H1 (cell line): ENCODE measurements around the gene FLVCR1. TPM values are rescaled to one million over a fixed set of nuclear protein-coding genes. Genes with fewer than 3 reads are reported as not detected.

Experiments used
- CTCF ChIA-PET: fragments of 300-600 bp; sonication (Branson Sonifier 250); formaldehyde crosslinking; loops from one replicate; lab custom pipeline; 2021; ENCODE audit not compliant: partially characterized antibody; lab: Charles Lee
- POLR2A ChIA-PET: fragments of 300-600 bp; sonication (Branson Sonifier 250); formaldehyde crosslinking; loops from one replicate; lab custom pipeline; 2021; ENCODE audit warnings: inconsistent platforms; ENCODE audit not compliant: partially characterized antibody; lab: Charles Lee
- DNase-seq, 2 experiments: peaks; one replicate each; pipeline versions ENCODE4 v3.0.0 to v3.0.0-alpha.2; 2010 to 2022; ENCODE audit warnings: low spot score in 2 of 2, low read depth in 1 of 2, mixed read lengths in 1 of 2
- FAIRE-seq: peaks from 2 replicates; lab custom pipeline; 2011; peaks lifted over from hg19 to GRCh38; lab: Jason Lieb, UNC
- H2AFZ ChIP-seq: 2 replicates; pipeline ENCODE4 v1.8.1; 2012; ENCODE audit warnings: low read length, inconsistent platforms
- H2AK5ac ChIP-seq: 2 replicates; pipeline ENCODE4 v1.6.1; 2013; ENCODE audit warnings: low read depth, low read length
- H2BK120ac ChIP-seq: replicated peaks from 2 replicates; pipeline ENCODE3; 2013; ENCODE audit warnings: low read depth, low read length, inconsistent platforms
- H2BK12ac ChIP-seq: 2 replicates; pipeline ENCODE4 v1.6.1; 2013; ENCODE audit warnings: low read depth, low read length
- H2BK15ac ChIP-seq: 2 replicates; pipeline ENCODE4 v1.6.1; 2013; ENCODE audit warnings: low read length
- H2BK20ac ChIP-seq: 2 replicates; pipeline ENCODE4 v1.6.1; 2013; ENCODE audit warnings: low read length
- H2BK5ac ChIP-seq: 2 replicates; pipeline ENCODE4 v1.6.1; 2013; ENCODE audit warnings: low read depth, low read length
- H3K14ac ChIP-seq: 2 replicates; pipeline ENCODE4 v1.6.1; 2013; ENCODE audit warnings: inconsistent platforms; ENCODE audit not compliant: insufficient read length
- H3K18ac ChIP-seq: 2 replicates; pipeline ENCODE4 v1.6.1; 2013; ENCODE audit warnings: low read length; ENCODE audit errors: extremely low read depth
- H3K23ac ChIP-seq: 2 replicates; pipeline ENCODE4 v1.6.1; 2013; ENCODE audit warnings: inconsistent platforms; ENCODE audit not compliant: insufficient read length
- H3K23me2 ChIP-seq: 2 replicates; pipeline ENCODE4 v1.6.1; 2013; ENCODE audit warnings: low read depth, low read length
- H3K27ac ChIP-seq: 2 replicates; pipeline ENCODE4 v1.6.1; 2011; ENCODE audit warnings: low read depth, low read length, inconsistent platforms
- H3K27me3 ChIP-seq, 4 experiments: replicated peaks in 1 of 4; 1 replicate in 1 of 4; 2 replicates in 3 of 4; pipeline versions ENCODE4 v1.6.1 to v1.8.1; 2011 to 2013; ENCODE audit warnings: low read length in 3 of 4, mild to moderate bottlenecking in 3 of 4, inconsistent platforms in 2 of 4, mixed read lengths in 2 of 4, moderate library complexity in 1 of 4; ENCODE audit not compliant: control insufficient read depth in 3 of 4, insufficient read depth in 3 of 4; ENCODE audit errors: extremely low read depth in 1 of 4
- H3K36me3 ChIP-seq, 4 experiments: 2 replicates each; pipeline versions ENCODE4 v1.6.1 to v1.8.1; 2011 to 2013; ENCODE audit warnings: mild to moderate bottlenecking in 4 of 4, low read length in 3 of 4, moderate library complexity in 2 of 4, control low read depth in 1 of 4, inconsistent platforms in 1 of 4; ENCODE audit not compliant: insufficient read depth in 4 of 4, control insufficient read depth in 2 of 4
- H3K4ac ChIP-seq: replicated peaks from 2 replicates; pipeline ENCODE3; 2013; ENCODE audit warnings: low read length, low read depth, mixed read lengths, inconsistent platforms; ENCODE audit not compliant: insufficient read length
- H3K4me1 ChIP-seq, 4 experiments: replicated peaks in 1 of 4; 1 replicate in 1 of 4; 2 replicates in 3 of 4; pipeline versions ENCODE4 v1.6.1 to v1.8.1; 2011 to 2013; ENCODE audit warnings: low read length in 3 of 4, inconsistent platforms in 2 of 4, mixed read lengths in 1 of 4; ENCODE audit not compliant: insufficient read depth in 4 of 4, control insufficient read depth in 3 of 4
- H3K4me2 ChIP-seq, 2 experiments: 2 replicates each; pipeline versions ENCODE4 v1.6.1 to v1.8.1; 2011 to 2013; ENCODE audit warnings: low read depth in 2 of 2, low read length in 2 of 2, control low read depth in 1 of 2, inconsistent platforms in 1 of 2, mild to moderate bottlenecking in 1 of 2; ENCODE audit not compliant: insufficient read depth in 1 of 2
- H3K4me3 ChIP-seq, 4 experiments: fragments of 200-600, 300-600 bp in 1 of 4; sonication (generic), shearing (Covaris generic), sonication (Bioruptor Twin) in 1 of 4; 2 replicates each; pipeline versions ENCODE4 v1.5.1 to v1.8.1; 2011 to 2016; ENCODE audit warnings: low read length in 4 of 4, low read depth in 3 of 4, control low read depth in 2 of 4, inconsistent platforms in 2 of 4, mild to moderate bottlenecking in 2 of 4, mixed read lengths in 1 of 4, moderate library complexity in 1 of 4; ENCODE audit not compliant: insufficient read depth in 2 of 4; ENCODE audit errors: extremely low read depth in 1 of 4
- H3K56ac ChIP-seq: replicated peaks from 2 replicates; pipeline ENCODE3; 2013; ENCODE audit warnings: low read depth, mild to moderate bottlenecking, mixed read lengths, low read length, inconsistent platforms; ENCODE audit not compliant: insufficient read length
- H3K79me1 ChIP-seq: 2 replicates; pipeline ENCODE4 v1.6.1; 2013; ENCODE audit warnings: low read depth, low read length, control low read depth
- H3K79me2 ChIP-seq, 2 experiments: 2 replicates each; pipeline versions ENCODE4 v1.6.1 to v1.8.1; 2012 to 2013; ENCODE audit warnings: low read length in 2 of 2, mild to moderate bottlenecking in 2 of 2, inconsistent platforms in 1 of 2; ENCODE audit not compliant: insufficient read depth in 2 of 2, control insufficient read depth in 1 of 2
- H3K9ac ChIP-seq, 4 experiments: replicated peaks in 1 of 4; 1 replicate in 1 of 4; 2 replicates in 3 of 4; pipeline versions ENCODE4 v1.6.1 to v1.8.1; 2011 to 2013; ENCODE audit warnings: low read depth in 3 of 4, low read length in 3 of 4, control low read depth in 2 of 4, mild to moderate bottlenecking in 2 of 4, moderate library complexity in 2 of 4, inconsistent platforms in 1 of 4; ENCODE audit errors: extremely low read depth in 1 of 4
- H3K9me3 ChIP-seq, 2 experiments: 2 replicates each; pipeline versions ENCODE4 v1.6.1 to v1.8.1; 2012 to 2013; ENCODE audit warnings: mild to moderate bottlenecking in 2 of 2, moderate library complexity in 2 of 2, control low read depth in 1 of 2, inconsistent platforms in 1 of 2, low read depth in 1 of 2, low read length in 1 of 2, mixed read lengths in 1 of 2; ENCODE audit not compliant: insufficient read depth in 2 of 2
- H4K20me1 ChIP-seq, 2 experiments: replicated peaks in 1 of 2; 2 replicates each; pipeline versions ENCODE3 to v1.8.1; 2011 to 2013; ENCODE audit warnings: inconsistent platforms in 2 of 2, low read length in 2 of 2, mild to moderate bottlenecking in 1 of 2; ENCODE audit not compliant: insufficient read depth in 2 of 2, control insufficient read depth in 1 of 2
- H4K5ac ChIP-seq: 2 replicates; pipeline ENCODE4 v1.6.1; 2013; ENCODE audit warnings: low read length, low read depth, mixed read lengths, inconsistent platforms; ENCODE audit not compliant: insufficient read length
- H4K8ac ChIP-seq: 2 replicates; pipeline ENCODE4 v1.8.0; 2013; ENCODE audit warnings: mild to moderate bottlenecking, moderate library complexity, low read length, inconsistent platforms; ENCODE audit not compliant: insufficient read depth; ENCODE audit errors: extremely low read depth
- H4K91ac ChIP-seq: replicated peaks from 2 replicates; pipeline ENCODE3; 2013; ENCODE audit warnings: low read length, mixed read lengths, inconsistent platforms; ENCODE audit not compliant: insufficient read length
- ASH2L ChIP-seq: fragments of 200-600, 300-600 bp; sonication (generic); IDR thresholded peaks from one replicate; pipeline ENCODE4 v1.7.1; 2017; ENCODE audit warnings: low read length
- CEBPB ChIP-seq: IDR thresholded peaks from 2 replicates; pipeline ENCODE4 v1.6.1; 2012; ENCODE audit warnings: low read depth, low read length
- CTBP2 ChIP-seq: IDR thresholded peaks from 2 replicates; pipeline ENCODE4 v1.7.0; 2011; ENCODE audit warnings: borderline replicate concordance, mild to moderate bottlenecking, moderate library complexity, mixed read lengths, low read length; ENCODE audit not compliant: insufficient read depth, insufficient read length
- EGR1 ChIP-seq: IDR thresholded peaks from 2 replicates; pipeline ENCODE4 v1.6.1; 2011; ENCODE audit warnings: low read depth, low read length, borderline replicate concordance
- SIN3A ChIP-seq, 2 experiments: IDR thresholded peaks in 1 of 2; conservative IDR thresholded peaks in 1 of 2; 2 replicates each; pipeline ENCODE4 v1.6.1; 2011 to 2012; ENCODE audit warnings: low read length in 2 of 2, improper control_type of control experiment in 1 of 2, low read depth in 1 of 2, mild to moderate bottlenecking in 1 of 2
- SIRT6 ChIP-seq: IDR thresholded peaks from one replicate; pipeline ENCODE4 v1.7.1; 2012; ENCODE audit warnings: low read length, inconsistent platforms
- SP2 ChIP-seq: IDR thresholded peaks from 2 replicates; pipeline ENCODE4 v1.6.1; 2012; ENCODE audit warnings: mild to moderate bottlenecking, low read length, inconsistent platforms
- SUZ12 ChIP-seq: fragments of 200-600 bp; sonication (generic); IDR thresholded peaks from 2 replicates; pipeline ENCODE4 v1.6.1; 2012; ENCODE audit warnings: mild to moderate bottlenecking, inconsistent platforms, low read length, moderate library complexity, mixed read lengths
- TBP ChIP-seq: IDR thresholded peaks from 2 replicates; pipeline ENCODE4 v1.6.1; 2011; ENCODE audit warnings: low read depth, low read length, improper control_type of control experiment
- TEAD4 ChIP-seq: IDR thresholded peaks from 2 replicates; pipeline ENCODE4 v1.6.1; 2012; ENCODE audit warnings: low read depth, low read length, inconsistent platforms, mixed read lengths
- ZNF274 ChIP-seq: IDR thresholded peaks from 2 replicates; pipeline ENCODE4 v1.7.0; 2012; ENCODE audit warnings: low read length, borderline replicate concordance; ENCODE audit errors: extremely low read depth
- WGBS, 2 experiments: shearing (Covaris generic) in 1 of 2; methylation state at CpG; one replicate each; pipeline versions ENCODE4 v1.1.6 to v1.1.7; 2013 to 2015; ENCODE audit warnings: low lambda C conversion rate in 2 of 2, mixed read lengths in 2 of 2, inconsistent platforms in 1 of 2, low coverage in 1 of 2, missing lambda C conversion rate in 1 of 2; ENCODE audit not compliant: insufficient replicate concordance in 2 of 2, insufficient coverage in 1 of 2, insufficient read length in 1 of 2; ENCODE audit errors: extremely low coverage in 1 of 2, missing lambda C conversion rate in 1 of 2; 5-methylcytosine and 5-hydroxymethylcytosine counted together
- polyA plus RNA-seq, 7 experiments: library from polyadenylated mRNA; depleted of rRNA in 3 of 7; stranded (reverse) in 5 of 7; unstranded in 2 of 7; fragments of >200 nt in 5 of 7; fragments of 200-250 nt in 2 of 7; gene quantifications; 1 replicate in 5 of 7; 2 replicates in 1 of 7; 4 replicates in 1 of 7; pipeline versions ENCODE4 v1.2.1 to v1.2.3, GENCODE V29; 2011 to 2013; ENCODE audit warnings: missing spikeins in 2 of 7, mixed read lengths in 2 of 7
- total RNA-seq: library from RNA; stranded (reverse); fragmentation: NEBNext Ultra II Directional; extraction: Animal tissue kit (Norgen Biotek cat#: 25700); gene quantifications from 2 replicates; pipeline ENCODE4 v1.2.1, GENCODE V29; 2021
- TF ChIP-seq, protein P1 (sequence below), 3 experiments: IDR thresholded peaks; 1 replicate in 2 of 3; 2 replicates in 1 of 3; pipeline versions ENCODE4 v1.5.1 to v1.6.1; 2011; ENCODE audit warnings: low read length in 3 of 3, mild to moderate bottlenecking in 3 of 3, inconsistent platforms in 2 of 3, low read depth in 1 of 3, moderate library complexity in 1 of 3; ENCODE audit not compliant: insufficient read depth in 1 of 3; ENCODE audit errors: control extremely low read depth in 1 of 3

The FLVCR1 gene
- total and polyA plus RNA-seq, 2 of the 8 experiments (the other 6 are each of a cell fraction or from before 2014, with no cell fraction given): 31.8 to 75.7 TPM

DNA sequence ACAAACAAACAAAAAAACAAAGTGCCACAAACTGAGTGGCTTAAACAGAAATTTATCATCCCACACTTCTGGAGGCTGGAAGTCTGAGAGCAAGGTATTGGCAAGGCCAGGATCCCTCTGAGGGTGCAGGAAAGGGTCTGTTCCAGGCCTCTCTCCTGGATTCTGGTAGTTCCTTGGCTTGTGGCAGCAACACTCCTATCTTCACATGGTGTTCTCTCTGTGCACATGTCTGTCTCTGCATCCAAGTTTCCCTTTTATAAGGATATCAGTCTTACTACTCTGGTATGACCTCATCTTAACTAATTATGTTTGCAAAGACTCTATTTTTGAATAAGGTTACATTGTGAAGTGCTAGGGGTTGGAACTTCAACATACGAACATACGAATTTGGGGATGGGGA is 87.0 kb downstream of the FLVCR1 start:
- Histone ChIP-seq H4K91ac (peak overlapping the region; percentile 16), H3K4me1 (peaks cover 0 to 5% (median 1%) of the 10 kb centered on the region in 4 experiments; a peak in 1 of 7 replicates), H2BK15ac (no peak overlapping the region), H3K79me1 (no peaks in the 10 kb centered on the region), H3K9ac (no peak overlapping the region), H4K5ac (no peak overlapping the region), H3K36me3 (no peaks in the 10 kb centered on the region), H2BK12ac (no peak overlapping the region), H2BK20ac (no peak overlapping the region), H3K23ac (no peak overlapping the region), H3K4me3 (no peak overlapping the region), H3K4me2 (no peak overlapping the region), H4K8ac (no peak overlapping the region), H2AK5ac (no peak overlapping the region), H3K14ac (no peak overlapping the region), H3K4ac (no peak overlapping the region), H4K20me1 (no peaks in the 10 kb centered on the region), H3K56ac (no peak overlapping the region), H2BK120ac (no peak overlapping the region), H3K9me3 (no peaks in the 10 kb centered on the region), H3K18ac (no peak overlapping the region), H3K79me2 (no peaks in the 10 kb centered on the region), H3K23me2 (0 out of 2 replicates have a peak, but pooled peaks cover 2% of the 10 kb centered on the region), H2BK5ac (no peak overlapping the region), H2AFZ (no peak overlapping the region), H3K27me3 (peaks cover 0 to 4% (median 0%) of the 10 kb centered on the region in 4 experiments; a peak in 1 of 7 replicates), H3K27ac (no peak overlapping the region)
- CTCF ChIA-PET: interaction anchor here (1.0 to 1.4 kb wide), 3 partner anchors 9 to 27 kb away, joined by 3 to 4 read pairs (median 3); no protein-coding TSS in a partner anchor
- DNase-seq (no peak), FAIRE-seq (no peak)
- WGBS, 2 experiments: 91% methylated on average over 2 of the region's 2 CpGs; no CpG with 5 or more reads in 1 of the 2 experiments
- POLR2A ChIA-PET: interaction anchor here (1.0 to 3.6 kb wide), 5 partner anchors 10 to 24 kb away, joined by 3 to 23 read pairs (median 5); no protein-coding TSS in a partner anchor
- no peak for TF ChIP-seq SIRT6
- TF ChIP-seq SP2: no peak
- TF ChIP-seq CEBPB: no peak
- TF ChIP-seq TBP: no peak
- TF ChIP-seq SUZ12: no peak
- TF ChIP-seq TEAD4: no peak
- no peak for TF ChIP-seq EGR1
- TF ChIP-seq SIN3A (conservative IDR thresholded peaks at IDR 0.05 in 1 of 2, IDR thresholded peaks at IDR 0.05 in 1 of 2; ENCODE audit: low read depth in 1 of 2, low read length in 2 of 2): no peak
- TF ChIP-seq CTBP2: no peak
- no peak for TF ChIP-seq ASH2L
- TF ChIP-seq ZNF274: no peak
- TF ChIP-seq, protein P1, sequence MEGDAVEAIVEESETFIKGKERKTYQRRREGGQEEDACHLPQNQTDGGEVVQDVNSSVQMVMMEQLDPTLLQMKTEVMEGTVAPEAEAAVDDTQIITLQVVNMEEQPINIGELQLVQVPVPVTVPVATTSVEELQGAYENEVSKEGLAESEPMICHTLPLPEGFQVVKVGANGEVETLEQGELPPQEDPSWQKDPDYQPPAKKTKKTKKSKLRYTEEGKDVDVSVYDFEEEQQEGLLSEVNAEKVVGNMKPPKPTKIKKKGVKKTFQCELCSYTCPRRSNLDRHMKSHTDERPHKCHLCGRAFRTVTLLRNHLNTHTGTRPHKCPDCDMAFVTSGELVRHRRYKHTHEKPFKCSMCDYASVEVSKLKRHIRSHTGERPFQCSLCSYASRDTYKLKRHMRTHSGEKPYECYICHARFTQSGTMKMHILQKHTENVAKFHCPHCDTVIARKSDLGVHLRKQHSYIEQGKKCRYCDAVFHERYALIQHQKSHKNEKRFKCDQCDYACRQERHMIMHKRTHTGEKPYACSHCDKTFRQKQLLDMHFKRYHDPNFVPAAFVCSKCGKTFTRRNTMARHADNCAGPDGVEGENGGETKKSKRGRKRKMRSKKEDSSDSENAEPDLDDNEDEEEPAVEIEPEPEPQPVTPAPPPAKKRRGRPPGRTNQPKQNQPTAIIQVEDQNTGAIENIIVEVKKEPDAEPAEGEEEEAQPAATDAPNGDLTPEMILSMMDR (IDR thresholded peaks at IDR 0.05; ENCODE audit: control extremely low read depth in 1 of 3, insufficient read depth in 1 of 3, low read depth in 1 of 3, low read length in 3 of 3): no peak
